Measurements from ENCODE around the gene RNF217.
A peak's percentile ranks its signal among the peaks of the same experiment; 100 is the strongest.
"Not testable (repeated sequence)": the region's sequence is repeated elsewhere in the genome, so short reads cannot be mapped to it uniquely, and the experiment has no call there.

Gene RNF217

DNA sequence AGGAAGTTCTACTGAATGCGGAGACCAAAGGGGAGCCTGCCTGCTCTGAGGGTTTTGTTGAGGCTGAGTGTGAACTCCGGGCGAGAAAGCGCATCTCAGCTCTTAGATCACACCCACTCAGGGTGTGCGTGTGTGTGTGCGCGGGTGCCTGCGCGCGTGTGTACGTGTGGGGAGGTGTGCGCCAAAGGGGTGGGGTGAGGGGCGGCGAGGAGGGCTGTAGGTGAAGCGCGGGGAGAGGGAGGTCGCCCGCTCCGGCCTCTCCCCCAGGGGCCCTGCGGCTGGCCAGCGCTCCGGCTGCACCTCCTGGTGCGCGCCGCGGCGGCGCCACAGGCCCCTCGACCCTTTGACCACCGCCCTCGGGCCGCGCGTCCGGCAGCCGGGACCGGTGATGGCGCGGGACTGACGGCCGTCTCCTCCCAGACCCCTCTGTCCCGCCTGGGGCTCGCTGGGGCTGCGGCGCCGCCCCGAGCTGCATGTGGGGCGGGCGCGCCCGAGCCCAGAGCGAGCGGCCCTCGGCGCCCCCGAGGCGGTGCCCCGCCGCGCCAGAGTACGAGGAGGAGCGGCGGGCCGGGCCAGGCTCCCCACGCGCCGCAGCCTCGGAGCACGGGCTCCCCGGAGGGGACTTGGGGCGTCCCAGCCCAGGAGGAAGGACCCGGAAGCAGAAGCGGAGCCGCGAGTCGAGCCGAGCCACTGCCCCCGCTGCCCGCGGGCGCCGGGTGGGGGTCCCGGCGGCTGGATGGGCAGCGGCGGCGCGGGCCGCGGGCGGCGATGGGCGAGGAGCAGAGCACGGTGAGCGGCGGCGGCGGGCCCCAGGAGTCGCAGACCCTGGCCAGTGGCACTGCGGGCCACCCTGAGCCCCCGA lies at the start of gene RNF217:
TSS of gene RNF217 (plus strand) at position 661 of the 862 bp plus-strand sequence. CDS start at position 769, 108 bp downstream.
- DNase-seq (ENCODE audit: low spot score) = peak; percentile 79

- DNase-seq (ENCODE audit: low spot score) = no peak
Observed at GRCh38 chr6:124913056-124913455, 49.2 kb upstream of the RNF217 start.

DNA sequence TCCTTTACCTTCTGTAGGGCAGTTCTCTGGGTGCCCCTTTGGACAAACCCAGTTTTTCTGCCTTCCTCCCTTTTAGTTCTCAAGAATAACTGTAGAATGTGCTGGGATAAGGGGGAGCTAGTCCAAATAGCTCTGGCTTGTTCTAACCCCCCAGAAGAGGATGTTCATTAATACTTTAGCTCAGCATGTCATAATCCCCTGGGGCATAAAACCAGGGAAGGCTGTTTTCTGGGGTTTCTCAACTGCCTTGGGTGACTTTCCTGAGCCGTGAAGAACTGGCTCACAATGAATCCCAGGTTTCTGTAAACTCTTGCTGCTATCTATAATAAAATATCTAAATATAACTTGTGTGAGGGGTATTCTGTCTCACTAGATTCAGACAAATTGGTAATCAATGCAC lies 44.5 kb upstream of the RNF217 start:
- no peak for DNase-seq (ENCODE audit: low spot score)

DNA sequence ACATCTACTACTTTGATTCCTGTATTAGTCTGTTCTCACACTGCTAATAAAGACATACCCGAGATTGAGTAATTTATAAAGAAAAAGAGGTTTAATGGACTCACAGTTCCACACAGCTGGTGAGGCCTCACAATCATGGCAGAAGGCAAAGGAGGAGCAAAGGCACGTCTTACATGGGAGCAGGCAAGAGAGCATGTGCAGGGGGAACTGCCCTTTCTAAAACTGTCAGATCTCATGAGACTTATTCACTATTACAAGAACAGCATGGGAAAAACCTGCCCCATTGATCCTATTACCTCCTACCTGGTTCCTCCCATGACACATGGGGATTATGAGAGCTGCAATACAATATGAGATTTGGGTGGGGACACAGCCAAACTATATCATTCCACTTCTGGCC lies 42.5 kb upstream of the RNF217 start:
- DNase-seq (ENCODE audit: low spot score) = not testable (repeated sequence)

- DNase-seq (ENCODE audit: low spot score) = no peak
Observed at GRCh38 chr6:124924333-124924759, 37.9 kb upstream of the RNF217 start.

GRCh38 chr6:124926435-124926834 lies 35.8 kb upstream of the RNF217 start:
- DNase-seq (ENCODE audit: low spot score) = no peak

DNA sequence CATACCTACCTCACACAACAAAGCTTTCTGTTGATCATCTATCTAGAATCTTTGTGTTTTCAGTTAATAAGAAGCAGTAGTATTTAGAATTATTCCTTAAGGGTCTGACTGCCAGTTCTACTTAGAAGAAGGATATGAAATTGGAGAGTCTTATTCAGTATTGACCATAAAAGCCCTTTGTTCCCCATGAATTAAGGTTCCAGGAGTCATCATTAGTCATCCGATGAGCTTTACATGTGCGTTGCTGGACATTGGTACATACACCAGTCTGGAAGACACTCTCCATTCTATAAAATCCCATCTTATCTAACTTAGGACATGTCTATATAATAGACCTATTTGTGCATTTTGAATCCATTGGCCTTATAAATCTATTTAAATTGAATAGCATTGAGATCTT lies 34.4 kb upstream of the RNF217 start:
- DNase-seq (ENCODE audit: low spot score) = no peak

DNA sequence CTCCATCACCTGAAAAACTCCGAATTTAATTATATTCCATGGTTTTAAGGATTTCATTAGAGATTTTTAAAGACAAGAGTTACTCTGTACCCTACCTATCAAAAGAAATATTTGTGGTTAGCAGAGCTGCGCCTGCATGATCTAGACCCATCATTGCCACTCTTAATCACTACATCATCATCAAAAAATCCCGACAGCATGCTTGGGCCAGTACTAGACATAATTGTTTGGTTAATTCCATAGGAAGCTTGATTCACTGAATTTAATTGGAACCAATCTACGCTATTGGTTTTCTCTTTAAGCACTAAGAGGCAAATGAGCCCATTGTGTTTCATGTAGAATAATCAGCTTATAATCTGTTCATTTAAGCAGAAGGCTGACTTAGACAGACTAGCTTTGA lies 33.4 kb upstream of the RNF217 start:
- no peak for DNase-seq (ENCODE audit: low spot score)

GRCh38 chr6:124937645-124938044 lies 24.6 kb upstream of the RNF217 start:
- no peak for DNase-seq (ENCODE audit: low spot score)

DNA sequence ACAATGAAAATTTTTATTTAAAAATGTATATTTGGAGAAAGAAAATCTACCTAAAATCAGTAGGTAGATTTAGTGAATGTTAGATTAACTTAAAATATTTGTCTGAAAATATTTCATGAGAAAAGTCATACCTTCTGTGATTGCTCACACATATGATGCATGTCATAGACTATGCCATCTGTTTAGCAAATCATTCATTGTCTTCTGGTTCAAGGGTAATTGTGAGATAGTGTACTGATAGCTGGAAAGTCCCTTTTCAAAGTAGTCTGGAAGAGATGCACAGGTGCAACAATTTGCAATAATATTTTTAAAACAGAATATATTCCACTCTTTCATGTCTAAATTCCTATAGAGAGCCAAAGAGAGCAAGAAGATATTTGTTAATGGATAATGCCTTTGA lies 21.0 kb upstream of the RNF217 start:
- no peak for DNase-seq (ENCODE audit: low spot score)

GRCh38 chr6:124943658-124944057 lies 18.6 kb upstream of the RNF217 start:
- no peak for DNase-seq (ENCODE audit: low spot score)

- DNase-seq (ENCODE audit: low spot score) = peak; percentile 16
Observed at GRCh38 chr6:124947971-124948451, 14.2 kb upstream of the RNF217 start.

DNA sequence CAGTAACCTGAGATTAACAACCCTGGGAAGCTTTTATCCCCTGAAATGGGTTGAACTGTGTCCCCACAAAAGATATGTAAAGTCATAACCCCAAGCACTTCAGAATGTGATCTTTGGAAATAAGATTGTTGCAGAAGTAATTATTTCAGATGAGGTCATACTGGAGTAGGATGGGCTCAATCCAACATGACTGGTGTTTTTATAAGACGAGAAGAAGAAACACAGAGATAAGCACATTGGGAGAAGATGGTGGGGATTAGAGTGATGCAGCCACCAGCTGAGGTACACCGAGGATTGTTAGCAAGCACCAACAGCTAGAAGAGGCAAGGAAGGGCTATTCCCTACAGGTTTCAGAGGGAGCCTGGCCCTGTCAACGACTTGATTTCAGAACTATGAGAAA lies 12.5 kb upstream of the RNF217 start:
- DNase-seq (ENCODE audit: low spot score) = no peak

- DNase-seq (ENCODE audit: low spot score) = no peak
Observed at GRCh38 chr6:124953808-124954207, 8.4 kb upstream of the RNF217 start.

GRCh38 chr6:124955108-124955856 lies 7.0 kb upstream of the RNF217 start:
- DNase-seq (ENCODE audit: low spot score) = no peak

DNA sequence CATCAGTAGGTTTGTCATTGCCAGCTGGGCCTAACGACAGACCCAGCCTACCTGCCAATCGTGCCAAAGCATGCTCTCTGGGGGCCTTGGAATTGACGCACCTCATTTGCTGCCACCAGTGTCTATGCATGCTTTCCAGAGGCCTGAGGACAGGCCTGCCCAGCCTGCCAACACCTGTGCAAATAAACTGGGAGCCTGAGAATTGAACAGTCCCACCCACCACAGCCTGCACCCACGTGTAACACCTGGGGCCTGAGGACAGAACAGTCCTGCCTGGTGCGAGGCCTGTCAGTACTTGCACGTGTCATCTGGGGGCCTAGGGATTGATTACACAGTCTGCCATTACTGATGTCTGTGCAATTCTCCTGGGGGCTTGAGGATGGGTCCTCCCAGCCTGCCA lies 6.2 kb upstream of the RNF217 start:
- no peak for DNase-seq (ENCODE audit: low spot score)

DNA sequence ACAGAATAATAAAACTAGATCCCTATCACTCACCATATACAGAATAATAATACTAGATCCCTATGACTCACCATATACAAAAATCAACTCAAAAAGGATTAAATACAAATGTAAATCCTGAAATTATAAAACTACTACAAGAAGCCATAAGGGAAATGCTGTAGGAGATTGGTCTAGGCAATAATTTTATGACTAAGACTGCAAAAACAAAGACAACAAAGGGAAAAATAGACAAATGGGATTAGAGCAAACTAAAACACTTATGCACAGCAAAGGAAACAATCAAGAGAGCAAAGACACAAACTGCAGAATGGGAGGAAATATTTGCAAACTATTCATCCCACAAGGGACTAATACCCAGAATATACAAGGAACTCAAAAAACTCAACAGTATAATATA lies 4.1 kb upstream of the RNF217 start:
- no peak for DNase-seq (ENCODE audit: low spot score)

- no peak for DNase-seq (ENCODE audit: low spot score)
Observed at GRCh38 chr6:124958759-124959354, 3.4 kb upstream of the RNF217 start.

- DNase-seq (ENCODE audit: low spot score) = no peak
Observed at GRCh38 chr6:124960757-124961463, 1.3 kb upstream of the RNF217 start.

DNA sequence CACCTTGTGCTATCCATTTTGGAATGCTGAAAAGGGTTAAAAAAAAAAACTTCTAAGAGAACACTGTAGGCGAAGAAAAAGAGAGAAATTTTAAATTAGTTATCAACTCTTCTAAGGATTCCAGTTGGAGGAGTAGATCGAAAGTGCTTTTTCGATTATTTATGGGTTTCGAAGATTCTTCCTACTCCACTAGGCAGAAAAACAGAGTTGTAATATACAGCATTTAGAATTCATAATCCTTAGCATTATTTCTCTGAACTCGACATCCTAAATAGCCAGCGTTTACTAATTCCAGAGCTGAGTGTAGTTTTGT lies 817 bp upstream of the RNF217 start:
- no peak for DNase-seq (ENCODE audit: low spot score)

GRCh38 chr6:124962639-124963415 lies 590 bp downstream of the RNF217 start:
- DNase-seq (ENCODE audit: low spot score) = peak; percentile 66

GRCh38 chr6:124963416-124963785 lies 1.2 kb downstream of the RNF217 start:
- DNase-seq (ENCODE audit: low spot score) = peak; percentile 26

All from AG20443 (cell line).